Breast epithelium (tissue), 4 donors: Measurements from ENCODE around the gene CTR9. TPM values are rescaled to one million over a fixed set of nuclear protein-coding genes. Genes with fewer than 3 reads are reported as not detected.

Source experiments
- DNase-seq, 2 donors: peaks; one replicate each; pipeline ENCODE4 v3.0.0-alpha.2; 2019; ENCODE audit warnings: low spot score in 2 of 2
- H3K27ac ChIP-seq, 2 donors: fragments of 200-600 bp; sonication (generic) in 1 of 2; one replicate each; pipeline ENCODE4 v1.5.1; 2016 to 2019; ENCODE audit warnings: mild to moderate bottlenecking in 1 of 2
- H3K27me3 ChIP-seq, 2 donors: fragments of 200-600 bp; sonication (generic) in 1 of 2; one replicate each; pipeline versions ENCODE4 v1.5.1 to v1.6.0; 2017 to 2019; ENCODE audit warnings: control low read depth in 1 of 2, mild to moderate bottlenecking in 1 of 2
- H3K36me3 ChIP-seq: fragments of 200-600 bp; one replicate; pipeline ENCODE4 v1.5.1; 2019
- H3K4me1 ChIP-seq, 2 donors: fragments of 200-600 bp; sonication (generic); one replicate each; pipeline ENCODE4 v1.5.1; 2016 to 2019; ENCODE audit warnings: control low read depth in 1 of 2
- H3K4me3 ChIP-seq, 3 donors: fragments of 200-600 bp; sonication (generic); 1 replicate in 2 of 3; 2 replicates in 1 of 3; pipeline ENCODE4 v1.5.1; 2016 to 2019; ENCODE audit warnings: mild to moderate bottlenecking in 3 of 3, moderate library complexity in 2 of 3
- H3K9me3 ChIP-seq, 2 donors: fragments of 200-600 bp; sonication (generic) in 1 of 2; one replicate each; pipeline ENCODE4 v1.5.1; 2016 to 2019; ENCODE audit warnings: control low read depth in 1 of 2
- POLR2A ChIP-seq: fragments of 450-650 bp; IDR thresholded peaks from one replicate; pipeline ENCODE4 v1.6.1; 2016; ENCODE audit warnings: antibody characterized with exemption, mild to moderate bottlenecking, moderate library complexity
- POLR2AphosphoS5 ChIP-seq, 3 donors: sonication (generic); formaldehyde crosslinking; IDR thresholded peaks; one replicate each; pipeline ENCODE4 v1.6.1; 2017; ENCODE audit warnings: antibody characterized with exemption in 3 of 3
- intact Hi-C: fragments of 100-400 bp; cut with DNase I; formaldehyde crosslinking; loops from one replicate; pipeline ENCODE4 v1.15.1; 2023; ENCODE audit warnings: low total_unique reads
- total RNA-seq, 3 donors: library from RNA; depleted of rRNA; stranded (reverse); fragments of >200 nt; gene quantifications; one replicate each; pipeline ENCODE4 v1.1.0, GENCODE V29; 2016
- TF ChIP-seq, protein P1 (sequence below), 3 donors: fragments of 450-650 bp; IDR thresholded peaks; one replicate each; pipeline ENCODE4 v1.5.1; 2016 to 2017; ENCODE audit warnings: antibody characterized with exemption in 3 of 3, mild to moderate bottlenecking in 3 of 3, moderate library complexity in 3 of 3

The CTR9 gene
- total RNA-seq, 3 donors from 2014 or later: 24.6 to 35.0 (median 28.5) TPM

GRCh38 chr11:10761085-10761698 lies 10.1 kb downstream of the CTR9 start:
- Histone ChIP-seq H3K36me3 (peaks cover 12% of the 10 kb centered on the region), H3K27me3 (no peaks in the 10 kb centered on the region), H3K9me3 (no peaks in the 10 kb centered on the region), H3K27ac (no peak overlapping the region), H3K4me1 (no peaks in the 10 kb centered on the region), H3K4me3 (no peak overlapping the region)
- DNase-seq: no peak
- intact Hi-C loops: no loop called here
- TF ChIP-seq POLR2AphosphoS5 (IDR thresholded peaks at IDR 0.05): no peak
- TF ChIP-seq, protein P1, sequence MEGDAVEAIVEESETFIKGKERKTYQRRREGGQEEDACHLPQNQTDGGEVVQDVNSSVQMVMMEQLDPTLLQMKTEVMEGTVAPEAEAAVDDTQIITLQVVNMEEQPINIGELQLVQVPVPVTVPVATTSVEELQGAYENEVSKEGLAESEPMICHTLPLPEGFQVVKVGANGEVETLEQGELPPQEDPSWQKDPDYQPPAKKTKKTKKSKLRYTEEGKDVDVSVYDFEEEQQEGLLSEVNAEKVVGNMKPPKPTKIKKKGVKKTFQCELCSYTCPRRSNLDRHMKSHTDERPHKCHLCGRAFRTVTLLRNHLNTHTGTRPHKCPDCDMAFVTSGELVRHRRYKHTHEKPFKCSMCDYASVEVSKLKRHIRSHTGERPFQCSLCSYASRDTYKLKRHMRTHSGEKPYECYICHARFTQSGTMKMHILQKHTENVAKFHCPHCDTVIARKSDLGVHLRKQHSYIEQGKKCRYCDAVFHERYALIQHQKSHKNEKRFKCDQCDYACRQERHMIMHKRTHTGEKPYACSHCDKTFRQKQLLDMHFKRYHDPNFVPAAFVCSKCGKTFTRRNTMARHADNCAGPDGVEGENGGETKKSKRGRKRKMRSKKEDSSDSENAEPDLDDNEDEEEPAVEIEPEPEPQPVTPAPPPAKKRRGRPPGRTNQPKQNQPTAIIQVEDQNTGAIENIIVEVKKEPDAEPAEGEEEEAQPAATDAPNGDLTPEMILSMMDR (IDR thresholded peaks at IDR 0.05): no peak
- TF ChIP-seq POLR2A: no peak

DNA sequence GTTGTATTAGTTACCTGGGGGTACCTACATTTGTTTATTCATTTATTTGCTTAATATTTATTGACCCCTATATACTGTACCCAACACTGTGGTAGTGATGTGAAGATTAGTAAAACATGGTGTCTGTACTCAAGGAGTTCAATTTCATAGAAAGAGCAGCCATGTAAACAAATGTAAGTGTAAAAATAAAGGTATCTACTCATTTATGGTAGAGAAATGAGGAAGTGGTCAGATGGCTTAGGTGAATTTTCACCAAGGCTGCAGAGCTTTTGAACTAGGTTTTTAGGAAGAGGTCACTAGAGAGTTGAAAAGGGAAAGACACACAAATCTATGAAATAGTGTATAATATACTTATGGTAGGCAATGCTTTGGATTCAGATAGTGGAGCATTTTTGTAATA lies 11.1 kb downstream of the CTR9 start:
- no peaks in the 10 kb centered on the region for H3K27me3 ChIP-seq
- H3K4me3 ChIP-seq: no peak overlapping the region
- H3K27ac ChIP-seq: no peak overlapping the region
- no peak for DNase-seq
- H3K9me3 ChIP-seq: no peaks in the 10 kb centered on the region
- intact Hi-C loops: no loop called here
- peaks cover 12% of the 10 kb centered on the region for H3K36me3 ChIP-seq
- no peaks in the 10 kb centered on the region for H3K4me1 ChIP-seq
- TF ChIP-seq POLR2A: no peak
- TF ChIP-seq, protein P1 (IDR thresholded peaks at IDR 0.05): no peak
- TF ChIP-seq POLR2AphosphoS5 (IDR thresholded peaks at IDR 0.05): no peak

GRCh38 chr11:10762913-10763421 lies 11.9 kb downstream of the CTR9 start:
- Histone ChIP-seq H3K4me1 (no peaks in the 10 kb centered on the region), H3K27ac (no peak overlapping the region), H3K9me3 (no peaks in the 10 kb centered on the region), H3K4me3 (no peak overlapping the region), H3K36me3 (peaks cover 12% of the 10 kb centered on the region), H3K27me3 (no peaks in the 10 kb centered on the region)
- no peak for DNase-seq
- TF ChIP-seq, protein P1 (IDR thresholded peaks at IDR 0.05): no peak
- TF ChIP-seq POLR2AphosphoS5 (IDR thresholded peaks at IDR 0.05) (no peak), POLR2A (no peak)
- intact Hi-C loops: no loop called here

- Histone ChIP-seq H3K27me3 (no peaks in the 10 kb centered on the region), H3K4me3 (no peak overlapping the region), H3K27ac (no peak overlapping the region), H3K36me3 (peaks cover 12% of the 10 kb centered on the region), H3K9me3 (no peaks in the 10 kb centered on the region), H3K4me1 (no peaks in the 10 kb centered on the region)
- TF ChIP-seq POLR2AphosphoS5 (IDR thresholded peaks at IDR 0.05): no peak
- TF ChIP-seq, protein P1 (IDR thresholded peaks at IDR 0.05): no peak
- no peak for TF ChIP-seq POLR2A
- DNase-seq: no peak
- intact Hi-C loops: no loop called here
These were observed 12.7 kb downstream of the CTR9 start for GRCh38 chr11:10763766-10764165.

GRCh38 chr11:10764412-10764811 lies 13.4 kb downstream of the CTR9 start:
- intact Hi-C loops: no loop called here
- H3K27ac ChIP-seq: no peak overlapping the region
- TF ChIP-seq POLR2AphosphoS5 (IDR thresholded peaks at IDR 0.05) (no peak), POLR2A (no peak)
- TF ChIP-seq, protein P1 (IDR thresholded peaks at IDR 0.05): no peak
- no peak overlapping the region for H3K4me3 ChIP-seq
- no peak for DNase-seq
- no peaks in the 10 kb centered on the region for H3K27me3 ChIP-seq
- no peaks in the 10 kb centered on the region for H3K9me3 ChIP-seq
- no peaks in the 10 kb centered on the region for H3K4me1 ChIP-seq
- peaks cover 8% of the 10 kb centered on the region for H3K36me3 ChIP-seq
